Fibroblast of skin of scalp (primary cell): ENCODE measurements around the gene HBQ1.
"Not testable (repeated sequence)": the region's sequence is repeated elsewhere in the genome, so short reads cannot be mapped to it uniquely, and the experiment has no call there.

Source experiments
- DNase-seq: peaks from one replicate; pipeline ENCODE4 v3.0.0-alpha.2; 2013

The HBQ1 gene

DNA sequence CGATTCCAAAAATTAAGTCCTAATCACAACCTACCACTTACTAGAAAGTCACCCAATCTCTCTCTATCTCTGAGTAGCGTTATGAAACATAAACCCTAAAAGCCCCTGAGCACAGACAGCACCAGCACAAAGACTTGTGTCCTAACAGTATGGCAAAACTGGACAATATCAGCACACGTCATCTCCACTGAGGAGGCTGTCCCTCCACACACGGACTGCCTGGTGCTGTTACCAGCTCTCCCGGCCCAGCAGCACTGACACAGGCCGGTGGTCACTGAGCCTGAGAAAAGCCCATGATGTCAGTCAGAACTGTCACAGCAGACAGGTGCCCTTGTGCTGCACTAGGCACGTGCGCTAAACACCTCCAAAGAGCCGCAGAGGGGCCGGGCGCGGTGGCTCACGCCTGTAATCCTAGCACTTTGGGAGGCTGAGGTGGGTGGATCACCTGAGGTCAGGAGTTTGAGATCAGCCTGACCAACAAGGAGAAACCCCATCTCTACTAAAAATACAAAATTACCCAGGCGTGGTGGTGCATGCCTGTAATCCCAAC is 31.4 kb downstream of the HBQ1 start:
- DNase-seq = not testable (repeated sequence)

GRCh38 chr16:212999-213398 is 32.7 kb downstream of the HBQ1 start:
- no peak for DNase-seq

DNA sequence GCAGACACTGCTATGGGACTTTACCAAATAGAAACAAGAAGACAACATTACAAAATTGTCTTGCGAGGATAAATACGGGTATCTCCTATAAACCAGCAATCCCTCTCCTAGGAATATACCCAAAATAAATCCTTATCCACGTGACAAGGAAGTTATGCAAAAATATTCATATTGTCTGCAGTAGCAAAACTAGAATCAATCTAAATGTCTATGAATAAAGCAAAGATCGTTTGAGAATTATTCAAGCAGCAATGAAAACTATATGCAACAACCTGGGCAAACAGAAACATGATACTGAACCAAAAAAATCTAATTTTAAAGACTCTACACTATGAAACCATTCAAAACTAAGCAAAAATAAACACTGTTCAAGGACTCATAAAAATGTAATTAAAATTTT is 39.8 kb downstream of the HBQ1 start:
- no peak for DNase-seq

- DNase-seq = no peak
Observed at GRCh38 chr16:228151-228851, 48.0 kb downstream of the HBQ1 start.

DNA sequence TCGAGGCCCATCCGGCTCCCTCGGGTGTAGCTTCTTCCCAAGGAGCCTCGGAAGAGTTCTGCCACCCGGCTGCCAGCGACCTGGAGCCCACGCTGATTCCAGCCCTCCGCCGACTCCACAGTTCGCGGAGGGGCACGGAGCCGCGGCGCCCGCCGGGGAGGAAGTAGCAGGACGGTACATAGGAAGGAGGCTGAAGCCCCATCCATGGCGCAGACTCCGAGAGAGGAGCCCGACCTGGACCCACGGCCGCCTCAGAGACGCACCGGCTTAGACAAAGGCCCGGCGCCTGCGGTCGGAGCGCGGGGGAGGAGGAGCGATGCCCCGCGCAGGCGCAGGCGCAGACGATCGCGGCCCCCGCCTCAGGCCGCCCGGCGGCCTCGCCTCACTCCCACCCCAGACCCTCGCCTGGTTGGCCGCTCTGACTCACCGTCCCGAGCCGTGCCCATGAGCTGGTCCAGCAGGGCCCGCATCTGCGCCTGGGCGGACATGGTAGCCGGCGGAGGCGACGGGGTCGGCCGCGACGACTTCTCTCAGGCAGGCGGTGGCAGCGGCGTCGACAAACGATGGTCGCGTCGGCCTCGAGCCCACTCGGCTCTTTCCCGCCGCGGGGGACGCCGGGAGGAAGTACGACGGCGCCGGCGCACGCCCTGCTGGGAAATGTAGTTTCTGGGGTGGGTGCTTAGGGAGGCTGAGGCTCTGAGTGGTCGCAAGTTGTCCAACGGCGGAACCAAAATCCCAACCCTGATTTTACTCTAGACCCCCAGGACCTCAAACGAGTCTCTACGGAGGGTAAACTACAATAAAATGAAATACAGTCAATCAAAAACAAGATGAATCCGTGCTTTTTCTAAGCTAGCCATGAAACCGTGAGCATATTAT is 48.8 kb downstream of the HBQ1 start, which contains the start of gene LUC7L:
Gene LUC7L, minus strand, starts transcription at position 598 of the 879 bp plus-strand sequence. Its CDS starts 110 bp downstream, at position 488.
- peak; percentile 90 for DNase-seq

GRCh38 chr16:229731-230281 is 49.5 kb downstream of the HBQ1 start:
- DNase-seq = no peak

DNA sequence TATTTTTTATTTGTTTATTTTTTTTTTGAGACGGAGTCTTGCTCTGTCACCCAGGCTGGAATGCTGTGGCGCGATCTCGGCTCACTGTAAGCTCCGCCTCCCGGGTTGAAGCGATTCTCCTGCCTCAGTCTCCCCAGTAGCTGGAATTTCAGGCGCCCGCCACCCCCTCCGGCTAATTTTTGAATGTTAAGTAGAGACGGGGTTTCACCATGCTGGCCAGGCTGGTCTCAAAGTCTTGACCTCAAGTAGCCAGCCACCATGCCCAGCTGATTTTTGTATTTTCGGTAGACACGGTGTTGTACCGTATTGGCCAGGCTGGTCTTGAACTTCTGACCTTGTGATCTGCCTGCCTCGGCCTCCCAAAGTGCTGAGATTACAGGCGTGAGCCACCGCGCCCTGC is 50.1 kb downstream of the HBQ1 start:
- DNase-seq = not testable (repeated sequence)
